22Rv1 (cell line): ENCODE results near the gene FSD2.

Source experiments
- ZFX ChIP-seq: fragments of 450-650 bp; IDR thresholded peaks from 2 replicates; pipeline ENCODE4 v1.6.1; 2017; ENCODE audit warnings: antibody characterized with exemption, borderline replicate concordance
- TF ChIP-seq, protein P1 (sequence below): fragments of 450-650 bp; IDR thresholded peaks from 2 replicates; pipeline ENCODE4 v1.5.1; 2017; ENCODE audit warnings: mild to moderate bottlenecking

DNA sequence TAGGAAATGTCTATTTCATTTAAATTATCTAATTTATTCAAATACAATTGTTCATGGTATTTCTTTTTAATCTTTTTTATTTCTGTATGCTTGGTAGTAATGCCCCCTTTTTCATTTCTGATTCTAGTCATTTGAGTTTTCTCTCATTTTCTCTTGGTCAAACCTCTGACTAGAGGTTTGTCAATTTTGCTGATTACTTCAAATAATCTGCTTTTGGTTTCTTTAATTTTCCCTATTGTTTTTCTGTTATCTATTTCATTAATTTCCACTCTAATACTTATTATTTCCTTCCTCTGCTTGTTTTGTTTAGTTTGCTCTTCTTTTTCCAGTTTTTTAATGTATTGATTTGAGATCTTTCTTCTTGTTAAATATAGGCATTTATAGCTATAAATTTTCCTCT, 12.1 kb downstream of the FSD2 start:
- TF ChIP-seq, protein P1, sequence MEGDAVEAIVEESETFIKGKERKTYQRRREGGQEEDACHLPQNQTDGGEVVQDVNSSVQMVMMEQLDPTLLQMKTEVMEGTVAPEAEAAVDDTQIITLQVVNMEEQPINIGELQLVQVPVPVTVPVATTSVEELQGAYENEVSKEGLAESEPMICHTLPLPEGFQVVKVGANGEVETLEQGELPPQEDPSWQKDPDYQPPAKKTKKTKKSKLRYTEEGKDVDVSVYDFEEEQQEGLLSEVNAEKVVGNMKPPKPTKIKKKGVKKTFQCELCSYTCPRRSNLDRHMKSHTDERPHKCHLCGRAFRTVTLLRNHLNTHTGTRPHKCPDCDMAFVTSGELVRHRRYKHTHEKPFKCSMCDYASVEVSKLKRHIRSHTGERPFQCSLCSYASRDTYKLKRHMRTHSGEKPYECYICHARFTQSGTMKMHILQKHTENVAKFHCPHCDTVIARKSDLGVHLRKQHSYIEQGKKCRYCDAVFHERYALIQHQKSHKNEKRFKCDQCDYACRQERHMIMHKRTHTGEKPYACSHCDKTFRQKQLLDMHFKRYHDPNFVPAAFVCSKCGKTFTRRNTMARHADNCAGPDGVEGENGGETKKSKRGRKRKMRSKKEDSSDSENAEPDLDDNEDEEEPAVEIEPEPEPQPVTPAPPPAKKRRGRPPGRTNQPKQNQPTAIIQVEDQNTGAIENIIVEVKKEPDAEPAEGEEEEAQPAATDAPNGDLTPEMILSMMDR: no peak
- no peak for TF ChIP-seq ZFX
